HG03571 (cell line): ENCODE results near the gene PCDHGA9.
"Not testable (repeated sequence)": the region's sequence is repeated elsewhere in the genome, so short reads cannot be mapped to it uniquely, and the experiment has no call there.

Experiments used
- ATAC-seq: cut with Tn5 transposase; IDR thresholded peaks from one replicate; pipeline ENCODE4 v1.9.1; 2021; ENCODE audit not compliant: unreplicated experiment

The PCDHGA9 gene

GRCh38 chr5:141413540-141414069, 11.0 kb downstream of the PCDHGA9 start:
- ATAC-seq, result no peak

DNA sequence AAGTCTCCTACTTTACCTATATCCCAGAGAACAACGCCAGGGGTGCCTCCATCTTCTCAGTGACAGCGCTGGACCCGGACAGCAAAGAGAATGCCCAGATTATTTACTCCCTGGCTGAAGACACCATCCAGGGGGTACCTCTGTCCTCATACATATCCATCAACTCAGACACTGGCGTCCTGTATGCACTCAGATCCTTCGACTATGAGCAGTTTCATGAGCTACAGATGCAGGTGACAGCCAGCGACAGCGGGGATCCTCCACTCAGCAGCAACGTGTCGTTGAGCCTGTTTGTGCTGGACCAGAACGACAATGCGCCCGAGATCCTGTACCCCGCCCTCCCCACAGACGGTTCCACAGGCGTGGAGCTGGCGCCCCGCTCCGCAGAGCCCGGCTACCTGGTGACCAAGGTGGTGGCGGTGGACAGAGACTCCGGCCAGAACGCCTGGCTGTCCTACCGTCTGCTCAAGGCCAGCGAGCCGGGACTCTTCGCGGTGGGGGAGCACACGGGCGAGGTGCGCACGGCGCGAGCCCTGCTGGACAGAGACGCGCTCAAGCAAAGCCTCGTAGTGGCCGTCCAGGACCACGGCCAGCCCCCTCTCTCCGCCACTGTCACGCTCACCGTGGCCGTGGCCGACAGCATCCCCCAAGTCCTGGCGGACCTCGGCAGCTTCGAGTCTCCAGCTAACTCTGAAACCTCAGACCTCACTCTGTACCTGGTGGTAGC, 12.1 kb downstream of the PCDHGA9 start:
- ATAC-seq, result not testable (repeated sequence)

GRCh38 chr5:141415275-141415618, 12.7 kb downstream of the PCDHGA9 start:
- not testable (repeated sequence) for ATAC-seq

DNA sequence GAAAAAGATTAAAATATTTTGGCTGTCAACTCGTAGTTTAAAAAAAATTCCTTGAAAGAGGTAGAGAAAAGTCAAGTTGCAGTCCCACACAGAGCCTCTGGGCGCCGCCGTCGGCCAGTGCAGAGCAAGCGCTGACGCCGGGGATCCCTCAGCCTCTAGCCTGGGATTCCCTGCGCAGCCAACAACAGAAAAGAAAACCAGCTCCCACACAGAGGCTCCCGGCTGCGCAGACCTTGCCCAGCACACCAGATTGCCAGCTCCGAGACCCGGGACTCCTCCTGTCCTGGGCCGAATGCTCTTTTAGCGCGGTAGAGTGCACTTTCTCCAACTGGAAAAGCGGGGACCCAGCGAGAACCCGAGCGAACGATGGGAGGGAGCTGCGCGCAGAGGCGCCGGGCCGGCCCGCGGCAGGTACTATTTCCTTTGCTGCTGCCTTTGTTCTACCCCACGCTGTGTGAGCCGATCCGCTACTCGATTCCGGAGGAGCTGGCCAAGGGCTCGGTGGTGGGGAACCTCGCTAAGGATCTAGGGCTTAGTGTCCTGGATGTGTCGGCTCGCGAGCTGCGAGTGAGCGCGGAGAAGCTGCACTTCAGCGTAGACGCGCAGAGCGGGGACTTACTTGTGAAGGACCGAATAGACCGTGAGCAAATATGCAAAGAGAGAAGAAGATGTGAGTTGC, 15.1 kb downstream of the PCDHGA9 start, which contains the start of gene PCDHGB7:
PCDHGB7 (plus strand) TSS at position 184 of the 679 bp plus-strand sequence; CDS start at position 367, 183 bp downstream.
- peak; percentile 68 for ATAC-seq

DNA sequence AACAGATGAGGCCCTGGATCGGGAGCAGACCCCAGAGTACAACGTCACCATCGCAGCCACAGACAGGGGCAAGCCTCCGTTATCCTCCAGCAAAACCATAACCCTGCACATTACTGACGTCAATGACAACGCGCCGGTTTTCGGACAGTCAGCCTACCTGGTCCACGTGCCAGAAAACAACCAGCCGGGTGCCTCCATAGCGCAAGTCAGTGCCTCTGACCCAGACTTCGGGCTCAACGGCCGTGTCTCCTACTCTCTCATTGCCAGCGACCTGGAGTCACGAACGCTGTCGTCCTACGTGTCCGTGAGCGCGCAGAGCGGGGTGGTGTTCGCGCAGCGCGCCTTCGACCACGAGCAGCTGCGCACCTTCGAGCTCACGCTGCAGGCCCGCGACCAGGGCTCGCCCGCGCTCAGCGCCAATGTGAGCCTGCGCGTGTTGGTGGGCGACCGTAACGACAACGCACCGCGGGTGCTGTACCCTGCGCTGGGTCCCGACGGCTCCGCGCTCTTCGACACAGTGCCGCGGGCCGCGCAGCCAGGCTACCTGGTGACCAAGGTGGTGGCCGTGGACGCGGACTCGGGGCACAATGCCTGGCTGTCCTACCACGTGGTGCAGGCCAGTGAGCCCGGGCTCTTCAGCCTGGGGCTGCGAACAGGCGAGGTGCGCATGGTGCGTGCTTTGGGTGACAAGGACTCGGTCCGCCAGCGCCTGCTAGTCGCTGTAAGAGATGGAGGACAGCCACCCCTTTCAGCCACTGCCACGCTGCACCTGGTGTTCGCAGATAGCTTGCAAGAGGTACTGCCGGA, 16.7 kb downstream of the PCDHGA9 start:
- no peak for ATAC-seq

- no peak for ATAC-seq
Observed at GRCh38 chr5:141420855-141421488, 18.4 kb downstream of the PCDHGA9 start, which contains the start of gene PCDHGA11. TSS of gene PCDHGA11 (plus strand) at chr5:141421051. CDS start at chr5:141421228, 177 bp downstream.

DNA sequence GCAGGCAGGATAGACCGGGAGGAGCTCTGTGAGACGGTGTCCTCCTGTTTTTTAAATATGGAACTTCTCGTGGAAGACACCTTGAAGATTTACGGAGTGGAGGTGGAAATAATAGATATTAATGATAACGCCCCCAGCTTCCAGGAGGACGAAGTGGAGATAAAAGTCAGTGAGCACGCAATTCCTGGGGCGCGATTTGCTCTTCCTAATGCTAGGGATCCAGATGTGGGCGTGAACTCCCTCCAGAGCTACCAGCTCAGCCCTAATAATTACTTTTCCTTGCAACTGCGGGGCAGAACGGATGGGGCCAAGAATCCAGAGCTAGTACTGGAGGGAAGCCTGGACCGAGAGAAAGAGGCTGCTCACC, 18.9 kb downstream of the PCDHGA9 start:
- ATAC-seq, result no peak

DNA sequence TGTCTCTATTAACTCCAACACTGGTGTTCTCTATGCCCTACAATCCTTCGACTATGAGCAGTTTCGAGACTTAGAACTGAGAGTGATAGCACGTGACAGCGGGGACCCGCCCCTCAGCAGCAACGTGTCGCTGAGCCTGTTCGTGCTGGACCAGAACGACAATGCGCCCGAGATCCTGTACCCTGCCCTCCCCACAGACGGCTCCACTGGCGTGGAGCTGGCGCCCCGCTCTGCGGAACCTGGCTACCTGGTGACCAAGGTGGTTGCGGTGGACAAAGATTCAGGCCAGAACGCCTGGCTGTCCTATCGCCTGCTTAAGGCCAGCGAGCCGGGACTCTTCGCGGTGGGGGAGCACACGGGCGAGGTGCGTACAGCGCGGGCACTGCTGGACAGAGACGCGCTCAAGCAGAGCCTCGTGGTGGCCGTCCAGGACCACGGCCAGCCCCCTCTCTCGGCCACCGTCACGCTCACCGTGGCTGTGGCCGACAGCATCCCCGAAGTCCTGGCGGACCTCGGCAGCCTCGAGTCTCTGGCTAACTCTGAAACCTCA, 20.2 kb downstream of the PCDHGA9 start:
- ATAC-seq, result no peak

GRCh38 chr5:141427783-141428426, 25.3 kb downstream of the PCDHGA9 start:
- ATAC-seq, result no peak

DNA sequence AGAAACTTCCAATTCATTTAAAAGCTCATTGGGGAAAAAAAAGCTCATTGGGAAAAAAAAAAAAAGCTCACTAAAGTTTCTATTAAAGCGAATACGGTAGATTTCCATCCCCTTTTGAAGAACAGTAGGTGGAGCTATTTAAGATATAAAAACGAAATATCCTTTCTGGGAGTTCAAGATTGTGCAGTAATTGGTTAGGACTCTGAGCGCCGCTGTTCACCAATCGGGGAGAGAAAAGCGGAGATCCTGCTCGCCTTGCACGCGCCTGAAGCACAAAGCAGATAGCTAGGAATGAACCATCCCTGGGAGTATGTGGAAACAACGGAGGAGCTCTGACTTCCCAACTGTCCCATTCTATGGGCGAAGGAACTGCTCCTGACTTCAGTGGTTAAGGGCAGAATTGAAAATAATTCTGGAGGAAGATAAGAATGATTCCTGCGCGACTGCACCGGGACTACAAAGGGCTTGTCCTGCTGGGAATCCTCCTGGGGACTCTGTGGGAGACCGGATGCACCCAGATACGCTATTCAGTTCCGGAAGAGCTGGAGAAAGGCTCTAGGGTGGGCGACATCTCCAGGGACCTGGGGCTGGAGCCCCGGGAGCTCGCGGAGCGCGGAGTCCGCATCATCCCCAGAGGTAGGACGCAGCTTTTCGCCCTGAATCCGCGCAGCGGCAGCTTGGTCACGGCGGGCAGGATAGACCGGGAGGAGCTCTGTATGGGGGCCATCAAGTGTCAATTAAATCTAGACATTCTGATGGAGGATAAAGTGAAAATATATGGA, 27.9 kb downstream of the PCDHGA9 start, which contains the start of gene PCDHGA12:
PCDHGA12 (plus strand) TSS at position 176 of the 782 bp plus-strand sequence; CDS start at position 429, 253 bp downstream.
- peak; percentile 94 for ATAC-seq

DNA sequence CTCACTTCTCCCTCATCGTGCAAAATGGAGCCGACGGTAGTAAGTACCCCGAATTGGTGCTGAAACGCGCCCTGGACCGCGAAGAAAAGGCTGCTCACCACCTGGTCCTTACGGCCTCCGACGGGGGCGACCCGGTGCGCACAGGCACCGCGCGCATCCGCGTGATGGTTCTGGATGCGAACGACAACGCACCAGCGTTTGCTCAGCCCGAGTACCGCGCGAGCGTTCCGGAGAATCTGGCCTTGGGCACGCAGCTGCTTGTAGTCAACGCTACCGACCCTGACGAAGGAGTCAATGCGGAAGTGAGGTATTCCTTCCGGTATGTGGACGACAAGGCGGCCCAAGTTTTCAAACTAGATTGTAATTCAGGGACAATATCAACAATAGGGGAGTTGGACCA, 28.7 kb downstream of the PCDHGA9 start:
- ATAC-seq, result peak; percentile 27

DNA sequence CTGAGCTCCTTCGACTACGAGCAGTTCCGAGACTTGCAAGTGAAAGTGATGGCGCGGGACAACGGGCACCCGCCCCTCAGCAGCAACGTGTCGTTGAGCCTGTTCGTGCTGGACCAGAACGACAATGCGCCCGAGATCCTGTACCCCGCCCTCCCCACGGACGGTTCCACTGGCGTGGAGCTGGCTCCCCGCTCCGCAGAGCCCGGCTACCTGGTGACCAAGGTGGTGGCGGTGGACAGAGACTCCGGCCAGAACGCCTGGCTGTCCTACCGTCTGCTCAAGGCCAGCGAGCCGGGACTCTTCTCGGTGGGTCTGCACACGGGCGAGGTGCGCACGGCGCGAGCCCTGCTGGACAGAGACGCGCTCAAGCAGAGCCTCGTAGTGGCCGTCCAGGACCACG, 29.7 kb downstream of the PCDHGA9 start:
- ATAC-seq, result not testable (repeated sequence)

- not testable (repeated sequence) for ATAC-seq
Observed at GRCh38 chr5:141432726-141433125, 30.1 kb downstream of the PCDHGA9 start.

- no peak for ATAC-seq
Observed at GRCh38 chr5:141434006-141434405, 31.4 kb downstream of the PCDHGA9 start.

DNA sequence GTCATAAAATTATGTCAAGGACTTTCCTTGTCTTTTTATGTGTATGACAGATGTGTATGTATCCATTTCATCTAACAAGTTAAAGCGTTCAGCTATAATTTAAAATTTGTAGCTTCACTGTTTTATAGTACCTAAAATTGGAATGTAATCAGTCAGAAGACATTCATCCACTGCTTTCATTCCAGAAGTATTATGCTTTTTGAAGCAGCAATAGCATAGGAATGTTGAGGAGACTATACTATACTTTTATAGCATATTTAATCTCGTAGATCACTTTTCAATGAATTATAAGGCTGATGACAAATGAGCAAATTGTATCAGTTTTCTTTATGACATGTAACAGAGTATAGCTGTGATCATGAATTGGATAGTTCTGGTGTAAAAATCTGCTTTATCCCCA, 34.6 kb downstream of the PCDHGA9 start:
- ATAC-seq, result no peak

GRCh38 chr5:141439411-141440141, 37.0 kb downstream of the PCDHGA9 start:
- ATAC-seq, result no peak

DNA sequence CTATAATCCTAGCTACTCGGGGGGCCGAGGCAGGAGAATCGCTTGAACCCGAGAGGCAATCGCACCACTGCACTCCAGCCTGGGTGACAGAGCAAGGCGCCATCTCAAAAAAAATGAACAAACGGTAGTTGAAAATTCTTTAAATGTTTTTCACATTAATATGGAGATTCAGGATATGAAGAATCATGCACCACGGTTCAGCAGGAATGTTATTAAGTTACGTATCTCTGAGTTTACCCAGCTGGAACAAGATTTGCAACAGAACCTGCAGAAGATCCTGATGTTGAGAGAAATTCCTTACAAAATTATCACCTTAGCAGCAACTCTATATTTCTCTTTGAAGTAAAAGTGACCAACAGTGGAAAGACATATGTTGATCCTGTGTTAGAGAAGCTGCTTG, 37.8 kb downstream of the PCDHGA9 start:
- ATAC-seq, result no peak

- ATAC-seq, result no peak
Observed at GRCh38 chr5:141441571-141442170, 39.1 kb downstream of the PCDHGA9 start.
